HG03159 (cell line): Measurements from ENCODE around the gene SNX17.

Experiments used
- ATAC-seq: cut with Tn5 transposase; IDR thresholded peaks from one replicate; pipeline ENCODE4 v1.9.1; 2021; ENCODE audit warnings: mild to moderate bottlenecking, moderate library complexity; ENCODE audit not compliant: unreplicated experiment

The SNX17 gene

DNA sequence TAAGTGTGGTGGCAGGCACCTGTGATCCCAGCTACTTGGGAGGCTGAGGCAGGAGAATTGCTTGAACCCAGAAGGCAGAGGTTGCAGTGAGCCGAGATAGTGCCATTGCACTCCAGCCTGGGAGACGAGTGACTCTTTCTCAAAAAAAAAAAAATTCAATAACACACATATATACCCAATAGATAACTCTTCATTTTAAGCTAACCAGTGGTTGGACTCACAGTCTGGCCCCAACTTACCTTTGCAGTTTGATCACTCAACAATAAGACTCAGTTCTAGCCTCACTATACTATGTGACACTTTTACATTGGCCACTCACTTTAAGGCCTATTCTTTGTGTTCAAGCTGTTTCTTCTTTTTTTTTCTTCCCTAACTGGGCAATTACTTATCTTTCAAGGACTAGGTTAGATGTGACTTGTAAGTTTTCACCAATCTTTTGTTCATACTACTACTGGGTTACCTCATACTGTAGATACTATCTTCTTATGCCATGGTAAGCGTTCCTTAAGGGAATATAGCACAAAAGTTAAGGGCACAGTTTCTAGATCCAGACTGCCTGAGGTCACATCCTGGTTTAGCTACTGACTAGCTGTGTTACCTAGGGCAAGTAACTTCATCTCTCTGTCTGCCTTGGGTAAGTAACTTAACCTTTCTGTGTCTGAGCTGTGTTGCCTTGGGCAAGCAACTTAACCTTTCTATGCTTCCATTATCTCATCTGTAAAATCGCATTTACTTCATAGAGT lies 7.6 kb upstream of the SNX17 start:
- no peak for ATAC-seq

- ATAC-seq, result no peak
These were observed 6.5 kb upstream of the SNX17 start for GRCh38 chr2:27363933-27364332.

- peak; percentile 3 for ATAC-seq
These were observed 868 bp upstream of the SNX17 start for GRCh38 chr2:27369471-27370025.

- ATAC-seq, result peak; percentile 22
These were observed 602 bp downstream of the SNX17 start for GRCh38 chr2:27370816-27371620.

GRCh38 chr2:27372937-27373336 lies 2.5 kb downstream of the SNX17 start:
- no peak for ATAC-seq

GRCh38 chr2:27373567-27373966 lies 3.2 kb downstream of the SNX17 start:
- ATAC-seq, result no peak

GRCh38 chr2:27375513-27376099 lies 5.2 kb downstream of the SNX17 start:
- no peak for ATAC-seq

- ATAC-seq, result no peak
These were observed 5.9 kb downstream of the SNX17 start for GRCh38 chr2:27376151-27376865.

DNA sequence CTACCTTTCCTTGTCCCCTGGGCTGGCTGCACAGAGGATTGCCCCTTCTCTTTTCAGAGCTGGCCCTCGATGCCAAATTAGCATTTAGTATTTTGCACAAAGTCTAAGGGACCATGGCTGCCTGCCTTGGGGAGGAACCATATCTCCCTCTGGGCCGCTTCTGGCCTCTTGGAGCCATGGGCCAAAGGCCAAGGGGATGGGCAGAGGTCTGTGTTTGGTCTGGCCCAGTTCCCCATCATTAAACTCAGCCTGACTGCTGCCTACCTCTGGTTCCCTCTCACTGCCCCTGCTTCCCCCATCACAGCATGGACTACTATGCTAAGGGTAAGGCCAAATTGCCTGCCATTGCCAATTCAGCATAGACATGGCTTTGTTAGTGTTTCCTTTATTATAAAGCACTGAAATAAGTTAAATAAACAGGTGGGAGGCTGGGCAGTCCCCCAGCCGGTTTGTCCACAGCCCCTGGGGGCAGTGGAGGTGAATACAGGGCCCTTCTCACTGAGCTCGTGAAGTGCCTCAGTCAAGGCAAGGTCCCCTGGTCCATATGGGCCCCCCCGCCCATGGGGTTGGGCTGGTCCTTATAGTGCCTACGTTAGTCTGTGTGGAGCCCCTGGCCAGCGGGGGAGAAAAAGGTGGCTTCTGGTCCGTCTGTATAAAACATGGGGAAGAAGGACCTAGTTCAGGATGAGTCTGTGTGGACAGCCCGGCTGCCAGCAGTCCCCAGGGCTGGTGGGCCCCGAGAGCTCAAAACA lies 6.6 kb downstream of the SNX17 start:
- no peak for ATAC-seq

- no peak for ATAC-seq
These were observed 7.2 kb downstream of the SNX17 start for GRCh38 chr2:27377618-27378095.

DNA sequence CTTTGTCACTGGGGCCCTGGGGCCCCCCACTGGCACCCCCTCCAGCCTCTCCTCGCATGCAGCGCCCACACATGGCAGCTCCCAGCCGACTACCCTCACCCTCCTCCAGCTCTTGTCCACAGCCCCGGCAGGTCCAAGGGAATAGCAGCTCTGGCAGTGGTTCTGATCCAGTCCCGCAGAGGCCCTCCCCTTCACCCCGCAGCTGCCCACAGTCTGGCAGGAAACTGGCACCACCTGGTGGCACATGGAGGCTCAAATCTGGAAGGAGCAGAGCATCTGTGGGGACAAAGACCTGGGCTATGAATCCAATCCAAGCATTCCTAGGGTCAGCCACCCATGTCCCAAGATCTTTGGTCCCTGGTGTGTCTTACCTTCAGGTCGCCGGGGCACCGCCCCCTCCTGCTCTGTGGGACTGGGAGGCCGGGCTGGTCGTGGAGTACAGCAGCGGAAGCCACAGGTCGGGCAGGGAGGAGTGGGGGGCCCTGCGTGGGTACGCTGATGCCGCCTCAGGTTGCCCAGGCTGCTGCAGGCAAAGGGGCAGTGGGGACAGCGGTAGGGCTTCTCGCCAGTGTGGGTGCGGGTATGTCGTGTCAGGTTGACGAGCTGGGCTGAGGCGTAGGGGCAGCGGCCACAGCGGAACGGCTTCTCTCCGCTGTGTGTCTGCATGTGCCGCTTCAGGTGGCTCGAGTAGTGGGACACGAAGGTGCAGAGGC lies 7.8 kb downstream of the SNX17 start:
- no peak for ATAC-seq

GRCh38 chr2:27378809-27379290 lies 8.4 kb downstream of the SNX17 start:
- ATAC-seq, result no peak

DNA sequence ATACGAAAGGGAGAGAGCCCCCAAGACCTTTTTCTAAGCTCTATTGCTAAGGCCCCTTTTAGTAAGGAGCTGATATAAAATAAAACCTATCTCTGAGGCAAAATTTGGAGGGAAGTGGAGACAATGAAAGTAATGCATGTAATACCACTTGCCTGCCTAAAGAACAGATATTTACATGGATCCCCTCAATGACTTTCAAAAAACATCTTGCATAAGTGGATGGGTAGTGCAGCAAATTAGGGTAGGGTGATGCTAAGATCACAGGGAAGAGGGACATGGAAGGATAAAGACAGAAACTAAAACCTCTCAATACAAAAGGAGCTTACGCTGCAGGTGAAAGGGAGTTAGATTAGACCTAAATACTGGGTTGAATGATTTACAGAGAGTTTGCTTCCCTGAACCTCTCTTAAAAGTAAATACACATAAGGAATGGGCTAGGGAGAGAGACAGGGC lies 9.0 kb downstream of the SNX17 start:
- no peak for ATAC-seq

- no peak for ATAC-seq
These were observed 9.6 kb downstream of the SNX17 start for GRCh38 chr2:27379836-27380625.

- peak; percentile 78 for ATAC-seq
These were observed 10.5 kb downstream of the SNX17 start, which contains the start of gene ZNF513 for GRCh38 chr2:27380626-27381545. TSS of gene ZNF513 (minus strand) at chr2:27380734. CDS start at chr2:27380526, 208 bp downstream.

GRCh38 chr2:27381577-27382181 lies 11.3 kb downstream of the SNX17 start:
- ATAC-seq, result no peak
